Measurements from ENCODE around the gene FUZ. TPM values are rescaled to one million over a fixed set of nuclear protein-coding genes. Genes with fewer than 3 reads are reported as not detected.

The FUZ gene
- total RNA-seq, 1 donor from 2014 or later: 25.8 TPM

DNA sequence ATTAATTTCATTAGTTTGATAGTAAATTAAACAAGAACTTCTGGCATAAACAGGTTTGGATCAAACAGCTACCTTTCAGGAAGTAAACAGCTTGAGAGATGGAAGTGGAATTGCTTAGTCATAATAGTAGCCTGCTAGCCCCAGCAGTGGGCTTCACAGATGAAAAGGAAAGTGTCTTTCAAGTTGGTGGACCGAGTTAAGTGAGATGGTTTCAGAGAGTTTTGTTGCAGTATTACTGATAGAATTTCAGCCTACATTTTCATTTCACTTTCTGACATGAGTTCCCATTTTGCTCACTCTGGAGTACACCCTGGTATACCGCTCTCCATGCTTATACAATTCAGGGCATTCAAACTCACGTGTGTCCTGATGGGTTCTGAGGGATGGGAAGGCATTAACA lies 35.8 kb upstream of the FUZ start:
- Mint-ChIP-seq H3K4me3 (no peak overlapping the region), H3K27me3 (ENCODE audit: low read depth) (no peaks in the 10 kb centered on the region), H3K4me1 (peaks cover 25% of the 10 kb centered on the region), H3K9me3 (peaks cover 13% of the 10 kb centered on the region), H3K27ac (no peak overlapping the region), H3K36me3 (peaks cover 14% of the 10 kb centered on the region)
- TF ChIP-seq, protein P1, sequence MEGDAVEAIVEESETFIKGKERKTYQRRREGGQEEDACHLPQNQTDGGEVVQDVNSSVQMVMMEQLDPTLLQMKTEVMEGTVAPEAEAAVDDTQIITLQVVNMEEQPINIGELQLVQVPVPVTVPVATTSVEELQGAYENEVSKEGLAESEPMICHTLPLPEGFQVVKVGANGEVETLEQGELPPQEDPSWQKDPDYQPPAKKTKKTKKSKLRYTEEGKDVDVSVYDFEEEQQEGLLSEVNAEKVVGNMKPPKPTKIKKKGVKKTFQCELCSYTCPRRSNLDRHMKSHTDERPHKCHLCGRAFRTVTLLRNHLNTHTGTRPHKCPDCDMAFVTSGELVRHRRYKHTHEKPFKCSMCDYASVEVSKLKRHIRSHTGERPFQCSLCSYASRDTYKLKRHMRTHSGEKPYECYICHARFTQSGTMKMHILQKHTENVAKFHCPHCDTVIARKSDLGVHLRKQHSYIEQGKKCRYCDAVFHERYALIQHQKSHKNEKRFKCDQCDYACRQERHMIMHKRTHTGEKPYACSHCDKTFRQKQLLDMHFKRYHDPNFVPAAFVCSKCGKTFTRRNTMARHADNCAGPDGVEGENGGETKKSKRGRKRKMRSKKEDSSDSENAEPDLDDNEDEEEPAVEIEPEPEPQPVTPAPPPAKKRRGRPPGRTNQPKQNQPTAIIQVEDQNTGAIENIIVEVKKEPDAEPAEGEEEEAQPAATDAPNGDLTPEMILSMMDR (IDR thresholded peaks at IDR 0.05; ENCODE audit: unreplicated experiment): no peak
- no peak for DNase-seq (ENCODE audit: low spot score in 2 of 2, unreplicated experiment in 2 of 2)

DNA sequence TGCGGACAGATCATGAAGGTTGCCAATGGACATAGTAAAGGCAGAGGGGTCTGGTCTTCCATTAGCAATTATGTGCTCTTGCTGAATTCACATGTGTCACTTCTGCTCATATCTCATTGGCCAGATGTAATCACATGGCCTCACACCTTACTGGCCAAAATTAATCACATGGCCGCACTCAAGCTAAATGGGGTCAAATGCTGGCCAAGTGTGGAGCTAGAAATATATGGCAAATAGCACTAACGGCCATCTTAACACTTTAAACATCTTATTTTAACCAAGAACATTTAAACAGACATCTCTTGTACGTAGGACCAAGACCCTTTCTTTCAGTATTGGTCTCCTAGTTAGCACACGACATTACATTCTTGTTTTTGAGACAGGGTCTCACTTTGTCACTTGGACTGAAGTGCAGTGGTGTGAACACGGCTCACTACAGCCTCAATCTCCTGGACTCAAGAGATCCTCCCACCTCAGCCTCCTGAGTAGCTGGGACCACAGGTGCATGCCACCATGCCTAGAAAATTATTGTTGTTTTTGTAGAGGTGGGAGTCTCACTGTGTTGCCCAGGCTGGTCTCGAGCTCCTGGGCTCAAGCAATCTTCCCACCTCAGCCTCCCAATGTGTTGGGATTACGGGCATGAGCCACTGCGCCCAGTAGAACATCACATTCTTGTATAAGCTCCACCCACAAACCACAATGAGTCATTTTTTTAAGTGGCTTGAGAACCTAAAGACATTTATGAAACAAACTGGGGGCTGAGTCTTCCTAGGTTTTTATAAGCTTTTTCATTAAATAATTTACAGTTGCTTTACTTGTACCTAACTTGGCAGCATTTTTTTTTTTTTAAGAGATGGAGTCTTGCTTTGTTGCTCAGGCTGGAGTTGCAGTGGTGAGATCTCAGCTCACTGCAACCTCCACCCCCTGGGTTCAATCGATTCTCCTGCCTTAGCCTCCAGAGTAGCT lies 34.9 kb upstream of the FUZ start:
- Mint-ChIP-seq H3K4me1 (peaks cover 18% of the 10 kb centered on the region), H3K9me3 (peaks cover 13% of the 10 kb centered on the region), H3K36me3 (peaks cover 14% of the 10 kb centered on the region), H3K27ac (no peak overlapping the region), H3K27me3 (ENCODE audit: low read depth) (no peaks in the 10 kb centered on the region), H3K4me3 (no peak overlapping the region)
- TF ChIP-seq, protein P1 (IDR thresholded peaks at IDR 0.05; ENCODE audit: unreplicated experiment): no peak
- DNase-seq (ENCODE audit: low spot score in 2 of 2, unreplicated experiment in 2 of 2): no peak

DNA sequence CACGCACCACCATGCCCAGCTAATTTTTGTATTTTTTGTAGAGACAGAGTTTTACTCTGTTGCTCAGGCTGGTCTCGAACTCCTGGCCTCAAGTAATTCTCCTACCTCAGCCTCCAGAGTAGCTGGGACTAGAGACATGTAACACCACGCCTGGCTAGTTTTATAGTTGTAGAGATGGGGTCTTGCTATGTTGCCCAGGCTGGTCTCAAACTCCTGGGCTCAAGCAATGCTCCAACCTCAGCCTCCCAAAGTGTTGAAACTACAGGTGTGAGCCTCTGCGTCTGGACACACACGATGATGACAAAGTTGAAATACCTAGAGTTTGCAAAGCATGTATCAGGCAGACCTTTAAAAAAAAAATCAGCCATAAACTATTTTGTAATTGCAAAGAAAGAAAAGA lies 33.3 kb upstream of the FUZ start:
- Mint-ChIP-seq H3K27me3 (ENCODE audit: low read depth) (no peaks in the 10 kb centered on the region), H3K9me3 (peaks cover 13% of the 10 kb centered on the region), H3K36me3 (peaks cover 14% of the 10 kb centered on the region), H3K27ac (no peak overlapping the region), H3K4me3 (no peak overlapping the region), H3K4me1 (peaks cover 6% of the 10 kb centered on the region)
- TF ChIP-seq, protein P1 (IDR thresholded peaks at IDR 0.05; ENCODE audit: unreplicated experiment): no peak
- no peak for DNase-seq (ENCODE audit: low spot score in 2 of 2, unreplicated experiment in 2 of 2)

DNA sequence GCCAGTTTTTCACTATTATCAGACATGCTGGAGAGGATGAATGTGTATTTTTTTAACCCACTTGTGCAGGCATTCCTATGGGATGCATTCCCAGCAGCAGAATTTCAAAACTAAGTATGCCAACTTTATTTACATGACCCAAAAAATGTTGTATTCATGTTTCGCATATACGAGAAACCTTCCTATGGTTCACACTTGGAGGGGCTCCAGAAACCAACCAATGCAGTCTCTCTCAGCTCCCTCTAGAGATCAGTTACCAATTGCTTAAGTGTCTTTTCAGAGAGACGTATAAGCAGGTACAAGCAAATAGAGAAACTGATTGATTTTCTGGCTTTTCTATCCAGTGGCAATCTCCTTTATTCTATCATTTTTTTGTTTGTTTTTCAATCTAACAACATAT lies 32.3 kb upstream of the FUZ start:
- Mint-ChIP-seq H3K4me3 (no peak overlapping the region), H3K9me3 (peaks cover 13% of the 10 kb centered on the region), H3K27me3 (ENCODE audit: low read depth) (no peaks in the 10 kb centered on the region), H3K36me3 (peaks cover 18% of the 10 kb centered on the region), H3K27ac (no peak overlapping the region), H3K4me1 (peaks cover 6% of the 10 kb centered on the region)
- DNase-seq (ENCODE audit: low spot score in 2 of 2, unreplicated experiment in 2 of 2): no peak
- TF ChIP-seq, protein P1 (IDR thresholded peaks at IDR 0.05; ENCODE audit: unreplicated experiment): no peak

DNA sequence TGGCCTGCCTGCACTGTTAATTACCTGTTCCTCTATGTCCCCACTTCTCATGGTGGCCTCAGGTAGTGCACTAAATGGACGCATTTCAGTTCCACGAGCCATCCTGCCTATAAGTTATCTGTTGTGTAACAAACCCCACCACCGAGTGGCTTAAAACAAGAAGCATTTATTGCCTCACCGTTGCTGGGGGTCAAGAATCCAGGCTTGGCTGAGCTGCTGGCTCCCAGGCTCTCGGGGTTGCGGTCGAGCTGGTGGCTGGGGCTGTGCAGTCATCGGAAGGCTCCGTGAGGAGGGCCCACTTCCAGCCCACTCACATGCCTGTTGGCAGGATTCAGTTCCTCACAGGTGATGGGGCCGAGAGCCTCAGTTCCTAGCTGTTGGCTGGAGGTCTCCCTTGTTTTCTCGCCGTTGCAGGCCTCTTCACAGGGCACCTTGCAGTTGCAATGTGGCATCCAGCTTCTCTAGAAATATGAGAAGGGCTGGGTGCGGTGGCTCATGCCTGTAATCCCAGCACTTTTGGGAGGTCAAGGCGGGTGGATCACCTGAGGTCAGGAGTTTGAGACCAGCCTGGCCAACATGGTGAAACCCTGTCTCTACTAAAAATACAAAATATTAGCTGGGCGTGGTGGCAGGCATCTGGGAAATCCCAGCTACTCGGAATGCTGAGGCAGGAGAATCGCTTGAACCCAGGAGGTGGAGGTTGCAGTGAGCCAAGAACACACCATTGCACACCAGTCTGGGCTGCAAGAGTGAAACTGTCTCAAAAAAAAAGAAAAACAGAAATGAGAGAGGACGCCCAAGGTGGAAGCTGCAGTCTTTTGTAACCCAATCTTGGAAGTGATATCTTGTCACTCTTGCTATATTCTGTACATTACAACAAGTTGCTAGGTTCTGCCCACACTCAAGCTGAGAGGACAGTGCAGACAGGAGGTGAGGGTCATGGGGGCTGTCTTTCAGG lies 31.3 kb upstream of the FUZ start:
- Mint-ChIP-seq H3K4me3 (no peak overlapping the region), H3K27ac (no peak overlapping the region), H3K9me3 (peaks cover 6% of the 10 kb centered on the region), H3K36me3 (peaks cover 20% of the 10 kb centered on the region), H3K27me3 (ENCODE audit: low read depth) (no peaks in the 10 kb centered on the region), H3K4me1 (no peaks in the 10 kb centered on the region)
- no peak for DNase-seq (ENCODE audit: low spot score in 2 of 2, unreplicated experiment in 2 of 2)
- TF ChIP-seq, protein P1 (IDR thresholded peaks at IDR 0.05; ENCODE audit: unreplicated experiment): no peak

Measured in mesothelial cell of epicardium (in vitro differentiated cells).